GM21737 (cell line): Measurements from ENCODE around the gene CDKN2A.

Experiments
- ATAC-seq: cut with Tn5 transposase; IDR thresholded peaks from one replicate; pipeline ENCODE4 v1.9.1; 2021; ENCODE audit warnings: mild to moderate bottlenecking, moderate library complexity; ENCODE audit not compliant: unreplicated experiment

CDKN2A gene

DNA sequence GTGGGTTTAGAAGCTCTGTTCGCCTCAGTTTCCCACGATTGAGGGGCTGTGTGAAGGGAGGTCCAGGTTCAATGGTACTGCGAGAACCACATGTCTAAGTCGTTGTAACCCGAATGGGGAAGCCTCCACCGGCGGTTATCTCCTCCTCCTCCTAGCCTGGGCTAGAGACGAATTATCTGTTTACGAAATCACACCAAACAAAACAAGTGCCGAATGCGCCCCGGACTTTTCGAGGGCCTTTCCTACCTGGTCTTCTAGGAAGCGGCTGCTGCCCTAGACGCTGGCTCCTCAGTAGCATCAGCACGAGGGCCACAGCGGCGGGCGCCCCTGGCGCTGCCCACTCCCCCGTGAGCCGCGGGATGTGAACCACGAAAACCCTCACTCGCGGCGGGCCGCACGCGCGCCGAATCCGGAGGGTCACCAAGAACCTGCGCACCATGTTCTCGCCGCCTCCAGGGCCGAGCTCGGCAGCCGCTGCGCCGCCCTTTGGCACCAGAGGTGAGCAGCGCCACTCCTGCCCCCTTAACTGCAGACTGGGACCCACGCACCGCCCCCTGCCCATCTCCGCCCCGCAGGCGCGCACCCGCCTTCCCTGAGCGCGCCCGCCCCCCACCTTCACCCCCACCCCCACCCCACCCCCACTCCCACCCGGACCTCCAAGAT is at the start of gene CDKN2A:
TSS of gene CDKN2A (minus strand) at position 500 of the 663 bp plus-strand sequence.
- ATAC-seq, result peak; percentile 35

DNA sequence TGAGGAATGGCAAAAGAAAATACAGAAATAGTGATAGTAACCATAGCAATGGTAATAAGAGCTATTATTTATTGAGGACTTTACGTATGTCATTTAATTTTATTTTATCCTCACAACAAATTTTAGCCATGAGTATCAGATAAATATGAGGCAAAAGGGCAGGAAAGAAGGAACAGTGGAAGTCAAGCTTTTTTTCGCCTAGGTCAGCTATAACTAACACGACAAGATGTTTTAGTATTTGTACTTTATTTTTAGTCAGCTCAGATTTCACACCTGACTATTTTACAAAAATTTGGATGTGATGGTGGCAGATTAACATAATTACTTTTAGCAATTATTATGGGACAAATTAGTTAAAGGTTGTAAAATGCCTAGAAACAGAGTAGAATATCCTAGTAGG is 49.7 kb upstream of the CDKN2A start:
- ATAC-seq, result no peak

DNA sequence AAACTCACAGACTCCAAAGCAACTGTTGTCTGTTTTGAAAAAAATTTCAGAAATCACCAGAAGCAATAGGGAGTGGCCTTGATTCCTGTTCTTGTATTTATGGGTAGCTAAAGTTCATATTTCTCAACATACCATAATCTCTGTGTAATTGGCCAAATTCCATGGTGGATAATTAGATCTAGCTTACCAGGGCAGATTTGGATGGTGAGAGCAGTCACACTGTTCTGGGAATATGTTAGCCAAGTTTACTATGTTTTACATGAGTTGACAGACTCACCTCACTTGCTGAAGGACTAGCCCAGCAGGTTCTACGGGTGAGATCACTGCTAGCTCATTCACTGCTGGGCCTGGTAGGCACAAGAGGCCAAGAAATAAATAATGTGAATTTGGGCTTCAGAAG is 47.6 kb upstream of the CDKN2A start:
- ATAC-seq, result no peak

DNA sequence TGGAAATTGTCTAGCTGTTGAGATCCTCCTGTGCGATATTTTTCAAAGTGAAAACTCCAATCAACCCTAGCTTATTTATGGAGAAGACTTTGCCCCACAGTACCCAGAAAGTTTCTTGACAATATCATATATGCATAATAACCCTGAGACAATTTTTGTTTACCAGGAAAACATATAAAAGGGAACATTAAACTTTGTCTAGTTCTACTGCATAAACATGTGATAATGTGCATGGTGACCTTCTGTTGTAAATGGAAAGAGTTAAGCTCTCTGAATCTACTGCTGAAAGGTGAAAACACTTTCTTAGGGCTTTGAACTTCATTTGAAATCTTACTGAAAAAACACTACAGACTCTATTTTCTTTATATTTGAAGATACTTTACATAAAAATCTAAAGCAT is 47.2 kb upstream of the CDKN2A start:
- no peak for ATAC-seq

DNA sequence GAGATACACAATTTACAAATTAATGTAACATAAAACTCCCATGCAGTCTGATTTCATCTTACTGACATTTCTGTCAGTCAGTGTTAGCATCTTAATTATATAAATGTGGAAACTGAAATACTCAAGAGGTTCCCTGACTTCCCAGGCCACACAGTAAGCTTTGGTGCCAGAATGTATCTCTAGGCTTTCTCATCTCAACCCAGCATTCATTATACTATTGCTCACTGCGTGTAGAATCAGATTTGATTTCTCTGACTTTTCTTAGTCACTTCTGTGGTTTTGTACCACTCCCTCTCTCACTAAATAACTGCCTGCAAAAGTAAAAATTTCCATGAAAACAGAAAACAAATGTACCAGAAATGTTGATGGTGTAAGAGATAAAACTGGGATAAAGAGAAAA is 46.6 kb upstream of the CDKN2A start:
- no peak for ATAC-seq

DNA sequence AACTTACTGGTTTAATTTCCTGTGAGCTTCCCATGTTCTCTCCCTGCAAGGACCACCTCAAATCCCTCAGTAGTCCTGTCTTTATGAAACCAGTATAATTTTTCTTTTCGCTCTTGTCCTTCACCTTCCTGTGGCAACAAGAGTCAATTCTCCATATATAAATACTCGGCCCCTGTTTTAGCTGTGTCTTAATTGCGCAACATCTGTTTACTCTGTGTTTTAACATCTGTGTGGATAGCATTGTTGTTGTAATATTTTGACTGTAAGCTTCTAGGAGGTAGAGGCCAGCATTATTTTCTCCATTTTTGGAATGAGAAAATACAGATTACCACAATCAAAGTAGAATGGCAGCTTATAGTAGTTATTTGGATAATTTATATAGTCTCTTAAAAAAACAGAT is 45.1 kb upstream of the CDKN2A start:
- ATAC-seq, result no peak

DNA sequence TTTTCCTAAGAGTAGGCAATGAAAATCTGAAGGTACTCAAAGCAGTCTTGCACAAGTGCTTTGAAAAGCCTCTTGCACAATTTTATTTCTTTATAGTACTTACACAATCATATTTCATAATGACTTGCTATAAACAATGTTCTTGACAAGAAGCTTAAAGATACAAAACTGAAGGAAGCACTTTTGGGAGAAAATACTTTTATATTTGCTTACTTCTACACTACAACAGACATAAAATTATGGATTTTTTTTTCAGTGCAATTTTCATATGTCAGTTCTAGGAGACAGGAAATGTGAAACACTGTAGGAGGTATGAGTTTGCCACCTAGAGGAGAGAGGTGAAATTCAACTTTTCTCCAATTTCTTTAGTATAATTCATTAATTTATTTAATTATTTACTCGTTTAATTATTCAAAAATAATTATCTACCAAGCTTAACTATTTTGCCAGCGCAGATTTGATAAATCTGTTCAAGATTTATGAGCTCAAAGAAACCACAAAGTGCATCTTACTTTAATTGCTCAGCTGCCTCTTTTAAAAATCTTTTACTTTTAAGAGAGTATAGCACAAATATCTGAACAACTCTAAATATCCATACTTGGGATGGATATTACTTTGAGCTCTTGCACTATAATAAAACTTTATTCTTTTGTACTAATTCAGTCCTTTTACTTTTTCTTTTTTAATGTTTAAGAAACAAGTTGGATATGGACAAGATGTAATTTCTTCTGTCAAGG is 43.9 kb upstream of the CDKN2A start:
- ATAC-seq, result no peak

DNA sequence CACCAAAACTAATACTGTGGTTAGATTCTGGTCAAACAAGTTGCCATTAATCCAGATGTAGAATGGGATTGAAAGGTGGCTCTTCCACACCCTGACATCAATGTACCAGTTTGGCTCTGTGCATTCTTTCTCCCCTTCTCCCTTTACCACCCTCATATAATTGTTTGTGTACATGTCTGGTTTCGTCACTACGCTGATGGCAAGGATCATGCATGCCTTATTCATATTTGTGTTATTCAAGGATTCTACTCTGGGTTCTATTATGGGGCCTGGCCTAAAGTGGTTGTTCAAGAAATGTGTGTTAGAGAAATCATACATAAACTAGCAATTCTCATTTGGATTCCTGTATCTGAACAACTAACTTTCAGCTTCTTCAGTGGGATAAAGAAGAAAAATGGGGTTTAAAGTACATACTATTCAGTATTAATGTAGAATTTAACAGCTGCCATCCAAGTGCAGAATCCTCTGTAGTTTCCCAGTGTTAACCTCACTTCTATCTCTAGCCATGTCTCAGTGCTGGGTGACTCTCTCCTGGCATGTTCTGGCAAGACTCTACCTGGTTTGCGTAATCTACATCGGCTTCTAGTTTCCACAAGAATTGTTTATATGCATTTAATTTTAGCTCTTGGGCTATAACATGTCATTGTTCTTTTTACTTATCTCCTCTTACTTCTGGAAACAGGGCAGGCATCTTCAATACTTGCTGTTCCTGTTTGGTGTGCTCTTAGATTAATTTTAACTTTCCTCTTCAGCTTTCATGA is 42.9 kb upstream of the CDKN2A start:
- ATAC-seq, result no peak

DNA sequence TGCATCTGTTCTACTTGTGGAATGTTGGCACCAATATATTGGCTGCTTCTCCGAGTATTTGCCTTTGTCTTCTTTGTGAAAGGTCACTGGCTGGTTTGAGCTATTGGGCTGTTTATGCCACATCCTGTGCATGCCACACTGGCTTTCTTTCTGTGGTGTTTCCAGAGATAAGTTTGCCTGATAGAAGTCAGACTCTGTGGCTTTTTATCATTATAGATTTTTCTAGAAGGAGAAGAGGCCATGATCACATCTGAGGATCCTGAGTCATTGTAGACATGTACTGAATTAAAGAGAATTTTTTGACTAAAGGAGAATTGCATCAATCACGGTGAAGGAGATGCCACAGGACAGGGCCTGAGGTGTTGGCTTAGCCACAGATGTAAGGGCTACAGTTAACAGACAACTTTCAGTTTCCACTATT is 41.4 kb upstream of the CDKN2A start:
- ATAC-seq, result no peak

DNA sequence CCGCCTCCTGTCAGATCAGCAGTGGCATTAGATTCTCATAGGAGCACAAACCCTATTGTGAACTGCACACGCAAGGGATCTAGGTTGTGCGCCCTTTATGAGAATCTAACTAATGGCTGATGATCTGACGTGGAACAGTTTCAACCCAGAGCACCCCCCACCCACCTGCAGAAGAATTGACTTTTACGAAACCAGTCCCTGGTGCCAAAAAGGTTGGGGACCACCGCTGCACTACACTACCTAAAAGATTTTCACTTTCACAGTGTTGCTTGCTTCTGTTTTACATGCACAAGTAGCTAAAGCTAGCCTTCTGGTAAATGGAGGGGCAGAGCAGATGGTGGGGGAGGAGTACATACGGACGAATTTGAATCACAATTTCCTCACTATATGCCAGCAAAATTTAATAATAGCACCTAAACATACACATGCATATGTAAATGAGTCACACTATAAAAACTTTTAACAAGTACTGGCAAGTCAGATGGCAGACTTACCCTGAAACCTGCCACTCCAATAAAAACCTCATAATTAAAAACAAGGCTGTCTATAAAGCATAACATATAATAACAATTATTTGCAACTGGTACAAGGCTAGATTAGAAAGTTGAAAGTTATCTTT is 38.9 kb upstream of the CDKN2A start:
- ATAC-seq, result no peak

DNA sequence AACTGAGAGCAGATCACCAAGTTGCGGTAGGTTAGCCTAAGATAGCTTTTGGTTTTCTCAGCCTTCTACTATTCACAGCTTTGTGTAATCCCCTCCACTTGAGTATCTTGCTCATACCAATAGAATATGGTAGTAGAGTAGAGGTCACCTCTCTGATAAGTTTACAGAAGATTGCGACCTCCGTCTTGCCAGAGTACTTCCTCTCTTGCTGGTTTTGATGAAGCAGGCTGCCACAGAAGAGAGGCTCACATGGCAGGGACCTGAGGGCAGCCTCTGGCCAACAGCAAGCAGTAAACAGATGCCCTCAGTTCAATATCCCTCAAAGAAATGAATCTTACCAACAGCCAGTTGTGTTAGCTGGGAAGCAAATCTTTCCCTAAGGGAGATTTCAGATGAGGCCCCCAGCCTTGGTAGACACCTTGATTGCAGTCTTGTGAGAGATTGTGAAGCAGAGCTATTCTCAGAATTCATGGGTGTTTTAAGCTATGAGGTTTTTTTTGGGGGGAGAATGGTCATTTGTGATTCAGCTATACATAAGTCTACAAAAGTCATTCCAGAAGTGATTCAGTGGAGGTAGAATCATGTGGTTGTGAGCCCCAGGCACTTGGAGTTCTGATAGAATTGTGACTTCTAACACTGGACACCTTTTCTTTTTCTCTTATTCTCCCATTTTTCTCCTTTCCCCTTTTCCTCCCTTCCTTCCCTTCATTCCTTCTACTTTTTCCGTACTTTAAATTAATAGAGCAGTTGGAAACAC is 37.6 kb upstream of the CDKN2A start:
- ATAC-seq, result no peak

DNA sequence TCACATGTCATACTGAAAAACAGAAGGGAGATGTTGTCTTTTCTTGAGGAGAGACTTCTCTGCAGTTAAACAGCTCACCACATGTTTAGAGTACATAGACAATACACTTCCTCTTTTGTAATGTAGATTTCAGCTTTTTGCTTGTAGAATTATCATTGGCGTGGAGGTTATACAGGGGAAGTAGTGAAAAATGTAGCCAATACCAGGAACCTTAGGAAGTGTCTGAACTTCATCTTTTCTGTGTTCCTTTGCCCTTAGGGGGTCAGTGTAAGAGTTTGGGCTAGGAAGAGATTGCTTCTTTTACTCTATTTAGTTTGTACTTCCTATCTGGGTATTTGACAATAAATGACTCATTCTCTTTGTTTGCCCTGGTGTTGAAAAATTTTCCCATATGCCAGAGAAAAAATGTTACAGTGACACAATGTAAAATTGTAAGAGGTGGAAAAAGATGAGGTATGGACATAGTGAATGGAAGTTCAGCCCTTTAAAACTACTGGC is 36.0 kb upstream of the CDKN2A start:
- no peak for ATAC-seq

DNA sequence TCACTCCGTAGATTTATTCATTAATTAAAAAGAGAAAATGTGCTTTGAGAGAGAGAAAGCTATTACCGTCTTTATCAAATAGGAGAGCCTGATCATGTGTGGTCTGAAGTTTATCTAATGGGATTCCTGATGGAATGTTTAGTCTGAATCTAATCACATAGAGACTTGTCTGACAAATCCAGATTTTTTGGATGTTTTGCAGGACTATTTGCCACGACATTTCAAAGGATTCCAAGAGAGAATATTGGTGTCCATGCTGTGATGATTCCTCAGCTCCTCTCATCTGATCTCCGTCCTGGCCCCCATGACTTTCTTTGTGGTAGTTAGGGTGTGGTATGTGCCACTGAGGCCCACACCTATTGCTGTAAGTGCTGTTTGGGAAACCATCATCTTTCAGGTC is 35.0 kb upstream of the CDKN2A start:
- ATAC-seq, result no peak

DNA sequence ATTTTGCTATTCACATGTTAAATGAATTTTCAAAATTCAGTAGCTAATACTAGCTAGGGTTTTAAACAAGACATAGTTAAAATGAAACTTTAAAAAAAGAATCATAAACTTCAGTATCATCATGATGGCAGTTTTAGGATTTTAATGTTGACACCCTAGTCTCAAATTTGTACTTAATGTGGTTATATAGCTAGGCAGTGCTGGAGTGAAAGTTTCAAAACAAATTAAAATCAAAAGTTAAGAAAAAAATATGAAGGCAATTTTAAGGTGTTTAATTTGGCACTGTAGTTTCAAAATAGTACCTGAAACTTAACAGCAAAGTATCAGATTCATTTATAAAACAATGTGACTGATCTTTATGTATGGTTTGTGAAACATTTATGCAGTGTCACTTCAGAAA is 34.2 kb upstream of the CDKN2A start:
- no peak for ATAC-seq

DNA sequence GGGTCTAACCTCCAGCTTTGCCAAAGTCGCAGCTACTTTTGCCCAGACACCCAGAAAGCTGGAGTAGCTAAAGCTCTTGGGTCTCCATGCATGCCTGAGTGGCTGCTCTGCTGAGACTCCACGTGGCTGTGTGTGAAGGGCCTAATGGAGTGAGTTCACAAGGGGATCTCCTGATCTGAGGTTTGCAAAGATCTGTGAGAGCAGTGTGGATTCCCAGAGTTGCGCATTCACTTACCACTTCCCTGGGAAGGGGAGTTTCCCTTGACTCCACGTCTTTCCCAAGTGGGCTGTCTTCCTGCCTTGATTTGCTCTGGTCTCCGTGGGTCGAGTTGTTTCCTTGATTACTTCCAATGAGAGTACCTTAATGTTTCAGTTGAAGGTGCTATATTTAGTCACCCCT is 32.5 kb upstream of the CDKN2A start:
- no peak for ATAC-seq

DNA sequence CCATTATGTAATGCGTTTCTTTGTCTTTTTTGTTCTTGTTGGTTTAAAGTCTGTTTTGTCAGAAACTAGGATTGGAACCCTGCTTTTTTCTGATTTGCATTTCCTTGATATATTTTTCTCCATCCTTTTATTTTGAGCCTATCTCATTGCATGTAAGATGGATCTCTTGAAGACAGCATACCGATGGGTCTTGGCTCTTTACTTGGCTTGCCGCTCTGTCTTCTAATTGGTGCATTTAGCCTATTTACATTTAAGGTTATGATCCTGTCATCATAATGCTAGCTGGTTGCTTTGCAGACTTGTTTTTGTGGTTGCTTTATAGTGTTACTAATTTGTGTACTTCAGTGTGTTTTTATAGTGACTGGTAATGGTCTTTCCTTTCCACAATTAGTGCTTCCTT is 28.2 kb upstream of the CDKN2A start:
- no peak for ATAC-seq

DNA sequence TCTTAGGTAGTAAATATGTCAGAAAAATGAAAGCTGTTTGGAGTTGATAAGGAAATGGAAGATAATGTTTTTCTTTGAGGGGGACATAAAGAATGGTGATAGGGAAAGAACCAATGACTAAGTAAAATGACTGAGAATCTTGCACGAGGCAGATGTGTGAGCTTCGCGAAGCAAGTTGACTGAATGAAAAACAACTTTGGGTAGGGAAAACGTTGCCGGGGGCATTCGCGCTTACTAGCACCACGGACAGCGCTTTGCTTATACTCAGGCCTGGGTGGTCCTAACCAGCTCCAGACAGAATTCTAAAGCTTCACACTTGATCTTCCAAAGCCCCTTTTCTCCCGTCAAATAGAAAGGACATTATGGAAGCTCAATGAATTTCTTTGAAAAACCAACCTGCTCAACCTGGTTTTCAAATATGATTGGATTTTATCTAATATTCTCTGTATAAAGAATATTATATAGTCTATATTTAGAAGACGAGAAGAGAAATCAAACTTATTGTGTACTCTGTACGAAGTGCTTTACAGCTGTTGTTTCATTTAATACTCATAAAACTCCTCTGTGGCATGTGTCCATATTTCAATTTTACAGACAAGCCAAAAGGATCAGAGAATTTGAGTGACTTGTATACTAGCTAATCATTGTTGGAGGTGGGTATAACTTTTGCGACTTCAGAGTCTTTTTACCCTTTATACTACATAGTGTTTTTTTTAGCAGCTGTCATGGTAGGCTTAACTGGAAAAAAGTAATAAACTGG is 16.9 kb upstream of the CDKN2A start:
- no peak for ATAC-seq

DNA sequence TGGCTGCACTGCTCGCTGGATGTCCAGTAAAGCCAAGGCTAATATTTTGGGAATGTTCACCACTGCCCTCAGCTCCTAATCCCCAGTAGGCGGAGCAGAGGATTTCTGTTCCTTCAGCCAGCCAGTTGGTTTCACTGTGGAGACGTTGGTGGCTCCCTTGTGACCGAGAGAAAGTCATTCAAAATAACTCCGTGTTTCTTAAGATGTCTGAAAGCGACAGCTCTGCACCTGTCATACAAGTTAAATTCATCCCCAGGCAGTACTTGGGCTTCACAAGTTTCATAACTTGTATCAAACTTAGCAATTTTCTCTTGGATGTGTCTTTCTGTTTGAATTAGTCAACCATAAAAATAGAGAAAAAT is 15.3 kb upstream of the CDKN2A start:
- peak; percentile 40 for ATAC-seq

DNA sequence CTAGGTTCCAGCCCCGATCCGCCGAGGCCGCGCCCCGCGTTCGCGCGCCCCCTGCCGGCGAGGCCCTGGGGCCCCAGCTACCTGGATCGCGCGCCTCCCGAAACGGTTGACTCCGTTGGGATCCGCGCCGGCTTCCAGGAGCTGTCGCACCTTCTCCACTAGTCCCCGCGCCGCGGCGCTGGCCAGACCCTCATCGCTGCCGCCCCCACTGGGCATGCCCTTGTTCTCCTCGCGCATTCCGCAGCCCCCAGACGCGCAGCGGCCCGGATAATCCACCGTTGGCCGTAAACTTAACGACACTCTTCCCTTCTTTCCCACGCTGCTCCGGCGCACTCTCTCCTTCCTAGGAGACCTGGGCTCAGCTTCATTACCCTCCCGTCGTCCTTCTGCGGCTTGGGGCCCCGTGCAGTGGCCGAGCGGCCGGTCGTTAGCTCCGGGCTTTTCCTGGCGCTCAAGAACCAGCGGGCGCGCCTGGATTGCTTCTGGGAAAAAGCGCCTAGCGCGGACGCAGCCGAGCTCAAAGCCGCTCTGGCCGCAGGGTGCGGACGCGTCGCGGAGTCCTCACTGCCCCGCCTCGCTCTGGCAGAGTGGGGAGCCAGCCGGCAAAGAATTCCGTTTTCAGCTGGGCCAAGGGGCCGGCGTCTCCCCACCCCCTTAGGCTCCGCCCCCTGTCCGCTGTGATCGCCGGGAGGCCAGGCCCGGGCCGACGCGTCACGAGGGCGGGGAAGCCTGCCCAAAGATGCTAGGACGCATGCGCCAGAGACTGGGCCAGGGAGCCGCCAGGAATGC is 14.7 kb upstream of the CDKN2A start, which contains the start of gene CDKN2B:
TSS of gene CDKN2B (minus strand) at position 589 of the 789 bp plus-strand sequence. CDS start at position 237, 352 bp downstream.
- ATAC-seq, result peak; percentile 89
